ENCODE data around the gene CBX4.

The CBX4 gene

GRCh38 chr17:79811011-79811867, 28.0 kb downstream of the CBX4 start:
- DNase-seq, result no peak

- DNase-seq, result peak; percentile 87
Observed at GRCh38 chr17:79810130-79811010, 28.9 kb downstream of the CBX4 start.

GRCh38 chr17:79809530-79810129, 29.6 kb downstream of the CBX4 start:
- no peak for DNase-seq

- peak; percentile 32 for DNase-seq
Observed at GRCh38 chr17:79808763-79809529, 30.3 kb downstream of the CBX4 start.

GRCh38 chr17:79806863-79807720, 32.1 kb downstream of the CBX4 start:
- DNase-seq, result no peak

- no peak for DNase-seq
Observed at GRCh38 chr17:79806446-79806760, 32.8 kb downstream of the CBX4 start.

GRCh38 chr17:79804856-79805696, 34.2 kb downstream of the CBX4 start:
- DNase-seq, result no peak

- DNase-seq, result peak; percentile 48
Observed at GRCh38 chr17:79803997-79804855, 35.0 kb downstream of the CBX4 start.

- DNase-seq, result no peak
Observed at GRCh38 chr17:79803421-79803996, 35.7 kb downstream of the CBX4 start.

- no peak for DNase-seq
Observed at GRCh38 chr17:79802736-79803420, 36.4 kb downstream of the CBX4 start.

- DNase-seq, result no peak
Observed at GRCh38 chr17:79802039-79802735, 37.1 kb downstream of the CBX4 start.

GRCh38 chr17:79801156-79802038, 37.8 kb downstream of the CBX4 start:
- no peak for DNase-seq

GRCh38 chr17:79800325-79801155, 38.7 kb downstream of the CBX4 start:
- DNase-seq, result peak; percentile 72

GRCh38 chr17:79799538-79800324, 39.5 kb downstream of the CBX4 start:
- peak; percentile 17 for DNase-seq

- DNase-seq, result peak; percentile 74
Observed at GRCh38 chr17:79799174-79799537, 40.1 kb downstream of the CBX4 start.
